Kidney epithelial cell (primary cell): ENCODE data around the gene DNAI7. TPM values are rescaled to one million over a fixed set of nuclear protein-coding genes. Genes with fewer than 3 reads are reported as not detected.

Source experiments
- DNase-seq: peaks from one replicate; pipeline ENCODE4 v3.0.0-alpha.2; 2010; ENCODE audit warnings: low read depth
- H3K27me3 ChIP-seq: 2 replicates; pipeline ENCODE4 v1.6.0; 2011; ENCODE audit warnings: low read length; ENCODE audit not compliant: control insufficient read depth, insufficient read depth
- H3K36me3 ChIP-seq: 2 replicates; pipeline ENCODE4 v1.5.1; 2011; ENCODE audit warnings: low read length; ENCODE audit not compliant: control insufficient read depth, insufficient read depth
- H3K4me3 ChIP-seq: 2 replicates; pipeline ENCODE4 v1.5.1; 2011; ENCODE audit warnings: low read depth, mild to moderate bottlenecking, control low read depth, low read length
- CTCF ChIP-seq: IDR thresholded peaks from 2 replicates; pipeline ENCODE4 v1.5.1; 2011; ENCODE audit warnings: mild to moderate bottlenecking, moderate library complexity, low read length, control low read depth, inconsistent platforms; ENCODE audit not compliant: insufficient read depth, poor library complexity, severe bottlenecking
- total RNA-seq: library from RNA; depleted of rRNA; stranded (reverse); fragments of >200 nt; gene quantifications from 2 replicates; pipeline ENCODE4 v1.2.3, GENCODE V29; 2015

The DNAI7 gene
- total RNA-seq, 1 donor from 2014 or later: not detected

DNA sequence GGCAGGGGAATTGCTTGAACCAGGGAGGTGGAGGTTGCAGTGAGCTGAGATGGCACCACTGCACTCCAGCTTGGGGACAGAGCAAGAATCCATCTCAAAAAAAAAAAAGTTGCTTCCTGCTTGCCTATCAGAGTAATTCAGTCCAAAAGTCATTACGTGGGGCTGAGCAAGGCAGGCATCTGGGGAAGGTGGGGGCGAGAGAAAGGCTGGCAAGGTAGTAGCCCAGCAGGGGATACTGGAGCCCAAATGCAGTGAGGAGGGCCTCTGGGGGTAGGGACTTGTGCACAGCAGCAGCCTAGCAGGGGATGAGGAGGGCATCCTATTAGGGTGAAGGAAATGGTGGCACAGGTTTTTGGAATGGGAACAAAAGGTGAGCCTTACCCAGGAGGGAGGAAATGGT is 7.2 kb upstream of the DNAI7 start:
- no peak for TF ChIP-seq CTCF
- no peaks in the 10 kb centered on the region for H3K36me3 ChIP-seq
- H3K27me3 ChIP-seq: no peaks in the 10 kb centered on the region

DNA sequence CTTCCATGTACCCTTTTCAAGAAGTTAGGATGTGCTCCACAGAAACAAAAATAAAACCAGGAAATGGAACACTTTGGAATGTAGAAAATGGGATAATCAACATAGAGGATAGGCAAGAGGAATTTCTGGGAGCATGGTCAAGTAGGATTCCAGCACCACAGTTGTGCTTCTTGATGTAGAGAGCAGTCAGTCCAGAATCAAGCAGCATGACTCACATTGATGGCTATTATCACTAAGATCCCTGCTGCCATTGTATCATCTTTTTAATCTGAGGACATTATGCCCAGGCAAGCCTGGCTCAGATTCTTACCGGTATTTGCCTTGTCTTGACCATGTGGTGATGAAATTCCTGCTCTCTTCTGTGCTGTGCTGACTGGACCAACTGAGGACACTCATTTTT is 5.7 kb upstream of the DNAI7 start:
- Histone ChIP-seq H3K36me3 (no peaks in the 10 kb centered on the region), H3K27me3 (no peaks in the 10 kb centered on the region), H3K4me3 (no peak overlapping the region)
- TF ChIP-seq CTCF: no peak
- DNase-seq: no peak

More for the DNA sequence above, 7.2 kb upstream of the DNAI7 start:
- no peak for DNase-seq
- no peak overlapping the region for H3K4me3 ChIP-seq

- TF ChIP-seq CTCF: no peak
- no peak for DNase-seq
- H3K27me3 ChIP-seq: no peaks in the 10 kb centered on the region
These were observed 2.6 kb upstream of the DNAI7 start for GRCh38 chr12:25197608-25198007.

DNA sequence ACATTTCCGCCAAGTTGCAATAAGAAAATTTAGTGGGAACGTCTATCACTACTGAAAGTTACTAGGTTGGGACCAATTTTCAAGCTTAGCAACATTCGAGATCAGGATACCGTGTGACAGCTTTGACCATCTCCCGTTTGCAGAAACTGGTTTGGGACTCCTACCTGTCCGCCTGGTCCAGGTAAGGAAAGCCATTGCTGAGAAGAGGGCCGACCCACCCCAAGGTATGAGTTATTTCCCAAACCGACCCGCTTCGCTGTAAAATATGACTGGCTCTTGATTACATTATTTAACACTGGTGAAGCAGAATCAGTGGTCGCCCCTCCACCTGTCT is 271 bp downstream of the DNAI7 start:
- no peaks in the 10 kb centered on the region for H3K27me3 ChIP-seq
- TF ChIP-seq CTCF: no peak
- peak overlapping the region; percentile 64 for H3K4me3 ChIP-seq
- no peak for DNase-seq
- no peaks in the 10 kb centered on the region for H3K36me3 ChIP-seq

More at GRCh38 chr12:25197608-25198007, 2.6 kb upstream of the DNAI7 start:
- Histone ChIP-seq H3K4me3 (no peak overlapping the region), H3K36me3 (no peaks in the 10 kb centered on the region)

DNA sequence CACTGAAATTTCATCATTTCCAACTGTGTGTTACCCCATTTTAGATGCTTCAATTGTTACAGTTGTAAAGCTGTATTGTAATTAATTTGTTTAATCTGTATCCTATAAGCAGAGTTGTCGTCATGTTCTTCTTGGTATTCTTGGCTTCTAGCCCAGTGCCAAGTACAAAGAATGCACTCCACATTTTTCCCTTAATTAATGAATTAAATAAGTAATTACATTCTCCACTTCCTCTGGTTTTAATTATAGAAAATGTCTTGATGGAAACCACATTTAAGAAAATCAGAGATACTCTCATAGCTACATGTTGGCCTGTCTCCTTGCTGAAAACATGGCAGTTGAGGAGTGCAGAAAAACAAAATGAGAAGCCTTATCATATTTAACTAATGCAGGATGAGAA is 746 bp downstream of the DNAI7 start:
- no peak for DNase-seq
- TF ChIP-seq CTCF: no peak
- Histone ChIP-seq H3K4me3 (peak overlapping the region; percentile 64), H3K36me3 (no peaks in the 10 kb centered on the region), H3K27me3 (no peaks in the 10 kb centered on the region)

DNA sequence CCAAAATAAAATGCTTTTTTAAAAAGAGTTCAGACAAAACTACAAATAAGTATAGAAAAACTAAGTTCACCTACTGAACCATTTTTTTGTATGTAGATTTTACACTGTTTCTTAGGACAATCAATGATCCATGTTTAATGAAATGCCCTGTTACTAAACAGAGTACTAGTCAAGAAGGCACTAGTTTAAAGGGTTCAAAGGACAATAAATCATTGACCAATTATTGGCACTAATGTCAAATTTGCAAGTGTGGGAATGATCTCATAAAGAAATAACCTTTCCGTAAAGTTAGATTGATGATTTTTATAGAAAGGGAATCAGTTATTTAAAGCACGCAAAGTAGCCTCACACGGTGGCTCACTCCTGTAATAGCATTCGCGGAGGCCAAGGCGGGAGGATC is 4.2 kb downstream of the DNAI7 start:
- no peak for DNase-seq
- no peak for TF ChIP-seq CTCF
- Histone ChIP-seq H3K4me3 (no peak overlapping the region), H3K36me3 (no peaks in the 10 kb centered on the region), H3K27me3 (no peaks in the 10 kb centered on the region)
